Measurements from ENCODE around the gene GCA. TPM values are rescaled to one million over a fixed set of nuclear protein-coding genes. Genes with fewer than 3 reads are reported as not detected.

The GCA gene
- total RNA-seq, 5 donors from 2014 or later (not counting 1 experiment from before 2014, with no cell fraction given), result 6.5 to 12.8 (median 10.0) TPM

DNA sequence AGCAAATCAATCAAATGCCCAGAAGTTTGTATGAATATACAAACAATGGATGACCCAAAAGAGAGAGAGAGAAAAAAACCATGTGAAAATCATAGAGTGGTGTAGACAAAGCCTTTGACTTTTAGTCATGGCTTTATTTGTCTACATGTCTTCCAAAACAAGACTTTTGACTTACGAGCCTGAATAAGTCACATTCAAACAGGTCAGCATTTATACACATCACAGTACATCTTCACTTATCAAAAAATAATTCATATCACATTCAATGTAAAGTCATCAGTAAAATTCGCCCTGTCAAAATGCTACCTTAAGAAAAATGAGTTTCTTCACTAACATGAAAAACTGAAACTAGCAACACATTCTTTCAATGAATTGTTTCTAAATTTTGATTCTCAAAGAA, 27.3 kb upstream of the GCA start:
- H3K4me3 Mint-ChIP-seq, result peak overlapping the region; percentile 94 to 98 (median 97)
- ChIA-PET POLR2A (no interaction called here), CTCF (interaction anchor here (0.7 to 3.9 kb wide), 6 partner anchors 13 to 19 kb away, joined by 4 to 28 read pairs (median 6); no protein-coding TSS in a partner anchor)
- no peak for DNase-seq
- ATAC-seq (replicated peaks in 1 of 4), result no peak
- H3K9me3 ChIP-seq, result no peaks in the 10 kb centered on the region
- H3K36me3 Mint-ChIP-seq, result peaks cover 9% of the 10 kb centered on the region
- H3K9me3 Mint-ChIP-seq, result no peaks in the 10 kb centered on the region
- peaks cover 79 to 87% (median 83%) of the 10 kb centered on the region in 3 donors for H3K4me1 Mint-ChIP-seq
- H3K27me3 ChIP-seq (replicated peaks in 1 of 2; ENCODE audit: control insufficient read depth in 2 of 2, extremely low read depth in 1 of 2, insufficient read depth in 2 of 2, low read length in 1 of 2), result no peaks in the 10 kb centered on the region
- no peaks in the 10 kb centered on the region for H3K36me3 ChIP-seq (ENCODE audit: control insufficient read depth in 2 of 2, extremely low read depth in 1 of 2, insufficient read depth in 1 of 2, low read length in 1 of 2)
- 70% methylated on average over 1 of the region's 2 CpGs for WGBS (ENCODE audit: insufficient coverage)
- H3K27ac Mint-ChIP-seq, result peak overlapping the region; percentile 16 to 31
- no peaks in the 10 kb centered on the region for H3K27me3 Mint-ChIP-seq
- H3K4me1 ChIP-seq (ENCODE audit: control insufficient read depth in 1 of 2, extremely low read depth in 1 of 2, insufficient read depth in 2 of 2, low read length in 2 of 2), result peaks cover 15 to 18% of the 10 kb centered on the region in 2 experiments
- no peak overlapping the region for H3K27ac ChIP-seq (ENCODE audit: low read length)
- peak overlapping the region in 1 of 2 donors; percentile 73 for H3K4me3 ChIP-seq (ENCODE audit: control insufficient read depth in 1 of 2, extremely low read depth in 1 of 2, low read length in 1 of 2)

GRCh38 chr2:162317058-162317742, 26.7 kb upstream of the GCA start:
- Mint-ChIP-seq H3K36me3 (peaks cover 9% of the 10 kb centered on the region), H3K9me3 (no peaks in the 10 kb centered on the region), H3K27ac (peak overlapping the region; percentile 90 to 100), H3K27me3 (no peaks in the 10 kb centered on the region), H3K4me3 (peak overlapping the region; percentile 94 to 98 (median 97)), H3K4me1 (peaks cover 73 to 82% (median 77%) of the 10 kb centered on the region in 3 donors)
- DNase-seq (no peak), ATAC-seq (replicated peaks in 1 of 4) (no peak)
- WGBS (ENCODE audit: insufficient coverage), result 33% methylated on average over 1 of the region's 3 CpGs
- H3K4me1 ChIP-seq (ENCODE audit: control insufficient read depth in 1 of 2, extremely low read depth in 1 of 2, insufficient read depth in 2 of 2, low read length in 2 of 2), result peaks cover 15 to 18% of the 10 kb centered on the region in 2 experiments
- H3K36me3 ChIP-seq (ENCODE audit: control insufficient read depth in 2 of 2, extremely low read depth in 1 of 2, insufficient read depth in 1 of 2, low read length in 1 of 2), result no peaks in the 10 kb centered on the region
- peak overlapping the region; percentile 92 for H3K27ac ChIP-seq (ENCODE audit: low read length)
- no peaks in the 10 kb centered on the region for H3K9me3 ChIP-seq
- no peaks in the 10 kb centered on the region for H3K27me3 ChIP-seq (replicated peaks in 1 of 2; ENCODE audit: control insufficient read depth in 2 of 2, extremely low read depth in 1 of 2, insufficient read depth in 2 of 2, low read length in 1 of 2)
- ChIA-PET CTCF (interaction anchor here (0.6 to 3.9 kb wide), 10 partner anchors 12 to 128 kb away, joined by 3 to 30 read pairs (median 12); no protein-coding TSS in a partner anchor), POLR2A (interaction anchor here (0.6 to 2.2 kb wide), 2 partner anchors 26 to 731 kb away, joined by 3 to 12 read pairs; partner anchors contain the start of gene GCA (in 1 of the 2))
- peak overlapping the region; percentile 73 to 90 for H3K4me3 ChIP-seq (ENCODE audit: control insufficient read depth in 1 of 2, extremely low read depth in 1 of 2, low read length in 1 of 2)

DNA sequence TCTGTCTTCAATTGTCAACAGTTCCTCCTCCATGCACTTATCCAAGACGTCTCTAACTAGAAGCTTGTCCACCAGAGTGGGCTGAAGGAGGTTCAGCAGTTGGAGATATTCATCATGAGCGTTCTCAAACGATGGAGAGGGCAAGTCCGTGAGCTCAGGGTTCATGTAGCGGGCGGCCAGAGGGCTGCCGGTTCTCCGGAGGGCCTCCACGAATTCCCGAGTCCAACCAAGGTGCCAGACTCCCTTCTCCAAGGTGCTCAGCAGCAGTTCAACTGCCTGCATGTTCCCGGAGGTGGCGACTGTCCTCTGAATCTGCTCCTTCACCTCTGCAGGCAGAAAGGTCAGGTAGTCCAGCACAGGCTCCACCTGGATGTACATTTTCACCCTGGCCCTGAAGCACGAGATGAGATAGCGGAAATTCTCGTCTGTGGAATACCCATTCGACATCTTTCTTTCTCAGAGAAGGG, 26.0 kb upstream of the GCA start:
- peak overlapping the region; percentile 94 to 98 (median 97) for H3K4me3 Mint-ChIP-seq
- H3K36me3 Mint-ChIP-seq, result peaks cover 9% of the 10 kb centered on the region
- under 1% methylated on average over 15 of the region's 16 CpGs for WGBS (ENCODE audit: insufficient coverage)
- no peaks in the 10 kb centered on the region for H3K36me3 ChIP-seq (ENCODE audit: control insufficient read depth in 2 of 2, extremely low read depth in 1 of 2, insufficient read depth in 1 of 2, low read length in 1 of 2)
- H3K9me3 Mint-ChIP-seq, result no peaks in the 10 kb centered on the region
- no peaks in the 10 kb centered on the region for H3K27me3 ChIP-seq (replicated peaks in 1 of 2; ENCODE audit: control insufficient read depth in 2 of 2, extremely low read depth in 1 of 2, insufficient read depth in 2 of 2, low read length in 1 of 2)
- H3K9me3 ChIP-seq, result no peaks in the 10 kb centered on the region
- peaks cover 66 to 75% (median 70%) of the 10 kb centered on the region in 3 donors for H3K4me1 Mint-ChIP-seq
- ChIA-PET CTCF (interaction anchor here (0.6 to 3.9 kb wide), 13 partner anchors 9 to 128 kb away, joined by 3 to 30 read pairs (median 10); partner anchors contain the start of gene GCA (in 1 of the 2)), POLR2A (interaction anchor here (0.6 to 2.2 kb wide), 5 partner anchors 15 to 732 kb away, joined by 3 to 12 read pairs (median 5); partner anchors contain the start of gene GCA (in 1 of the 2))
- peaks cover 15 to 18% of the 10 kb centered on the region in 2 experiments for H3K4me1 ChIP-seq (ENCODE audit: control insufficient read depth in 1 of 2, extremely low read depth in 1 of 2, insufficient read depth in 2 of 2, low read length in 2 of 2)
- peak overlapping the region; percentile 92 for H3K27ac ChIP-seq (ENCODE audit: low read length)
- ATAC-seq (replicated peaks in 1 of 4), result peak; percentile 1 to 29 (median 17)
- no peaks in the 10 kb centered on the region for H3K27me3 Mint-ChIP-seq
- peak overlapping the region; percentile 90 to 100 for H3K27ac Mint-ChIP-seq
- DNase-seq, result peak in 22 of 35 experiments; percentile 2 to 55 (median 18)
- peak overlapping the region; percentile 73 to 90 for H3K4me3 ChIP-seq (ENCODE audit: control insufficient read depth in 1 of 2, extremely low read depth in 1 of 2, low read length in 1 of 2)

DNA sequence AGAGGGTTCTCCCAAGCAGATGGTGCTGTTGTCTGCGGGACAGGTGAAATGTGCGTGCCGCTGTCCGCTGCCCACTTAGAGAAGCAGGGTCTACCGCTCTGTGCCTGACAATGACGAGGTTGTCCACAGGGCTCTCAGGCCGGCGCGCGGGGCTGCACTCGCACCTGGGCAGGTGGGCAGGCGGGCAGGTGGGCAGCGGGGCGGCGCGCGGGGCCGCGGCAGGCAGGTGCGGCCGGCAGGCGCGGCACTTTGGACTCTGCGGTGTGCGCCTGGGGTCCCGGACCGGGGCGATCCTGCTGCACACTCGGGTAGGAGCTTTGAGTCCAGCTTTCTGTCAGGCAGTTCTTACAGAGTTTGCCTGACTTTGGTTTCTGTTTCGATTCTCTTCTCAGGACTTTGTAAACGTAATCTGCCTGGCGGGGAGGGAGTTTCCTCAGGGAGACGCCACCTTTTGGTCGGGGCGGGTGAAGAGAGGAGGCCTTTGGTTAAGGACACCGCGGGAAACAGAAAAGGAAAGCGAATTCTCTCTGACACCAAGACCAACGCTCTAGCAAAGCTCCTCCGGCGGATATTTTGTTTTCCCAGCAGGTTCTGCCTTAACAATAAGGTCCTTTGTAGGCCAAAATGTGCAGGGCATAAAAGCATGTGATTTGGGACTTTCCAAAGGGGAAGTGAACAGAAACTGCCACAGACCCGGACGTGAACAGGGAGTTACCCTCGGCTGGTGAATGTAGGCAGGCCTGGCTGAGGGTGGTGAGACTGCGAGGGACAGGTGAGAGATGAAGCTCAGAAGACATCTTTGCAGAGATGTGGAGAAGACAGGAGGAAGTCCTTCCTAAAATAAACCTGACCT, 25.4 kb upstream of the GCA start, which contains the start of gene IFIH1:
IFIH1 (minus strand) TSS at position 357 of the 853 bp plus-strand sequence. CDS start 377 bp downstream, outside the sequence.
- ATAC-seq (replicated peaks in 1 of 4) (peak; percentile 72 to 90 (median 74)), DNase-seq (peak; percentile 40 to 91 (median 77))
- POLR2A ChIA-PET, result interaction anchor here (0.5 to 2.2 kb wide), 12 partner anchors 8 to 1182 kb away, joined by 3 to 12 read pairs (median 4); partner anchors contain the start of genes GCA (in 2 of the 2) and TBR1 (in 1 of the 2)
- peak within 1 kb of the TSS; percentile 94 to 98 (median 97) for H3K4me3 Mint-ChIP-seq
- H3K36me3 Mint-ChIP-seq, result peaks cover 9% of the 10 kb centered on the region
- H3K36me3 ChIP-seq (ENCODE audit: control insufficient read depth in 2 of 2, extremely low read depth in 1 of 2, insufficient read depth in 1 of 2, low read length in 1 of 2), result no peaks in the 10 kb centered on the region
- no peaks in the 10 kb centered on the region for H3K27me3 Mint-ChIP-seq
- no peaks in the 10 kb centered on the region for H3K9me3 ChIP-seq
- no peaks in the 10 kb centered on the region for H3K27me3 ChIP-seq (replicated peaks in 1 of 2; ENCODE audit: control insufficient read depth in 2 of 2, extremely low read depth in 1 of 2, insufficient read depth in 2 of 2, low read length in 1 of 2)
- H3K27ac ChIP-seq (ENCODE audit: low read length), result peak within 1 kb of the TSS; percentile 92
- CTCF ChIA-PET, result interaction anchor here (0.6 to 3.9 kb wide), 15 partner anchors 9 to 24 kb away, joined by 3 to 30 read pairs (median 9); partner anchors contain the start of gene GCA (in 1 of the 2)
- H3K4me3 ChIP-seq (ENCODE audit: control insufficient read depth in 1 of 2, extremely low read depth in 1 of 2, low read length in 1 of 2), result peak within 1 kb of the TSS; percentile 73 to 90
- peaks cover 63 to 72% (median 67%) of the 10 kb centered on the region in 3 donors for H3K4me1 Mint-ChIP-seq
- peaks cover 15 to 18% of the 10 kb centered on the region in 2 experiments for H3K4me1 ChIP-seq (ENCODE audit: control insufficient read depth in 1 of 2, extremely low read depth in 1 of 2, insufficient read depth in 2 of 2, low read length in 2 of 2)
- WGBS (ENCODE audit: insufficient coverage), result 0% methylated on average over 33 of the region's 45 CpGs
- H3K9me3 Mint-ChIP-seq, result no peaks in the 10 kb centered on the region
- H3K27ac Mint-ChIP-seq, result peak within 1 kb of the TSS; percentile 98 to 100

DNA sequence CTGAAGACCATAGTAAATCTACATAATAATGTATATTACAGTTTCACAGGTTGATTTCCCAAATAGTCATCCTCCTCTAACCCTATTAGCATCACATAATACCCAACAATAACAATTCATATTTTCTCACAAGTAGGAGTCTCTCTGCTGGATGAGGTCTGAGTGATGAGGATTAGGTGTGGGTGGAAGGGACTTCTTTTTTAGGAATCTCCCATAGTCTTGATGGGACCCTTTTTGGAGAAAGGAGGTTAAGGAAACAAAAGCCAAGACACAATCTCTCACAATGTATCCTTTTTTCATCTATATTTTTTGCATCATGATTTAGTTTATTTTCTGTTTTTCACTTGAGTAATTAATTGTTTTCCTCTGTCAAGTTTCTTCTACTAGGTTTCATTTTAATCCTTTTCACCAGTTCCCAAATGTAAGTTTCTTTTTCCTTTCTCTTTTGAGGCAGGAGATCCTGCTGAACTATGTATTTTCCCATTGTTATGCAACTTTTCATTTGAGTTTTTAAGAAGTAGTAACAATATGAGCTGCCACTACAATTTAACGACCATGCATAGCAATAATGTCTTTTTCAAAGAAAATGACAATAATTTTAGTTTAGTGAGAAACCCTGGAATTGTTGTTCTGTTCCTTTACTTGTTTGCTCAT, 22.9 kb upstream of the GCA start:
- WGBS (ENCODE audit: insufficient coverage), result no CpG with 5 or more reads among the region's 1 CpG
- ChIA-PET CTCF (no interaction called here), POLR2A (no interaction called here)
- Histone ChIP-seq H3K4me1 (ENCODE audit: control insufficient read depth in 1 of 2, extremely low read depth in 1 of 2, insufficient read depth in 2 of 2, low read length in 2 of 2) (peaks cover 15 to 16% of the 10 kb centered on the region in 2 experiments), H3K36me3 (ENCODE audit: control insufficient read depth in 2 of 2, extremely low read depth in 1 of 2, insufficient read depth in 1 of 2, low read length in 1 of 2) (no peaks in the 10 kb centered on the region), H3K9me3 (no peaks in the 10 kb centered on the region), H3K27me3 (replicated peaks in 1 of 2; ENCODE audit: control insufficient read depth in 2 of 2, extremely low read depth in 1 of 2, insufficient read depth in 2 of 2, low read length in 1 of 2) (no peaks in the 10 kb centered on the region), H3K4me3 (ENCODE audit: control insufficient read depth in 1 of 2, extremely low read depth in 1 of 2, low read length in 1 of 2) (no peak overlapping the region), H3K27ac (ENCODE audit: low read length) (no peak overlapping the region)
- Mint-ChIP-seq H3K4me1 (peaks cover 40 to 49% (median 44%) of the 10 kb centered on the region in 3 donors), H3K27ac (peak overlapping the region; percentile 11 to 45), H3K27me3 (no peaks in the 10 kb centered on the region), H3K4me3 (no peak overlapping the region), H3K36me3 (peaks cover 10% of the 10 kb centered on the region), H3K9me3 (no peaks in the 10 kb centered on the region)
- DNase-seq, result no peak
- no peak for ATAC-seq (replicated peaks in 1 of 4)
